OCI-LY3 (cell line): ENCODE results near the gene SRGAP1.

Experiments
- H2AFZ ChIP-seq: fragments of 200-600, 300-600 bp; shearing (Covaris generic); 2 replicates; pipeline ENCODE4 v1.6.0; 2014; ENCODE audit warnings: antibody characterized with exemption, low read depth, low read length
- H3K27ac ChIP-seq: fragments of 200-600, 300-600 bp; sonication (generic); 2 replicates; pipeline ENCODE4 v1.5.1; 2014; ENCODE audit warnings: mild to moderate bottlenecking, low read length, moderate library complexity, mixed read lengths
- H3K27me3 ChIP-seq: fragments of 200-600, 300-600 bp; sonication (generic); 2 replicates; pipeline ENCODE4 v1.6.1; 2014; ENCODE audit warnings: low read depth, low read length, mixed read lengths
- H3K36me3 ChIP-seq: fragments of 200-600, 300-600 bp; sonication (generic); replicated peaks from 2 replicates; pipeline ENCODE3; 2014; ENCODE audit warnings: low read depth, low read length, mixed read lengths
- H3K4me1 ChIP-seq: fragments of 300-600, 200-600 bp; sonication (generic); 2 replicates; pipeline ENCODE4 v1.6.1; 2014; ENCODE audit warnings: low read length, mixed read lengths
- H3K4me2 ChIP-seq: fragments of 200-600, 300-600 bp; sonication (generic); 2 replicates; pipeline ENCODE4 v1.6.1; 2014; ENCODE audit warnings: low read length, mixed read lengths
- H3K4me3 ChIP-seq: fragments of 300-600, 200-600 bp; sonication (generic); 2 replicates; pipeline ENCODE4 v1.5.1; 2014; ENCODE audit warnings: antibody characterized with exemption, mild to moderate bottlenecking, low read length, moderate library complexity
- H3K79me2 ChIP-seq: fragments of 300-600, 200-600 bp; shearing (Covaris generic); 2 replicates; pipeline ENCODE4 v1.6.1; 2014; ENCODE audit warnings: mild to moderate bottlenecking, low read length, mixed read lengths
- H3K9ac ChIP-seq: fragments of 300-600, 200-600 bp; shearing (Covaris generic); 2 replicates; pipeline ENCODE4 v1.6.0; 2014; ENCODE audit warnings: mild to moderate bottlenecking, low read length, moderate library complexity
- H3K9me3 ChIP-seq: fragments of 200-600, 300-600 bp; shearing (Covaris generic); 2 replicates; pipeline ENCODE4 v1.6.1; 2014; ENCODE audit warnings: low read length, mixed read lengths; ENCODE audit not compliant: insufficient read depth
- H4K20me1 ChIP-seq: fragments of 200-600, 300-600 bp; sonication (generic); 2 replicates; pipeline ENCODE4 v1.6.1; 2016; ENCODE audit warnings: low read length, mixed read lengths; ENCODE audit not compliant: insufficient read depth
- EZH2phosphoT487 ChIP-seq: fragments of 200-600 bp; shearing (Covaris generic); IDR thresholded peaks from 2 replicates; pipeline ENCODE4 v1.6.1; 2018; ENCODE audit warnings: antibody characterized with exemption, mixed run types, low read depth
- TF ChIP-seq, protein P1 (sequence below): fragments of 200-600, 300-600 bp; sonication (generic); IDR thresholded peaks from 2 replicates; pipeline ENCODE4 v1.5.1; 2014; ENCODE audit warnings: antibody characterized with exemption, low read length, low read depth

The SRGAP1 gene

DNA sequence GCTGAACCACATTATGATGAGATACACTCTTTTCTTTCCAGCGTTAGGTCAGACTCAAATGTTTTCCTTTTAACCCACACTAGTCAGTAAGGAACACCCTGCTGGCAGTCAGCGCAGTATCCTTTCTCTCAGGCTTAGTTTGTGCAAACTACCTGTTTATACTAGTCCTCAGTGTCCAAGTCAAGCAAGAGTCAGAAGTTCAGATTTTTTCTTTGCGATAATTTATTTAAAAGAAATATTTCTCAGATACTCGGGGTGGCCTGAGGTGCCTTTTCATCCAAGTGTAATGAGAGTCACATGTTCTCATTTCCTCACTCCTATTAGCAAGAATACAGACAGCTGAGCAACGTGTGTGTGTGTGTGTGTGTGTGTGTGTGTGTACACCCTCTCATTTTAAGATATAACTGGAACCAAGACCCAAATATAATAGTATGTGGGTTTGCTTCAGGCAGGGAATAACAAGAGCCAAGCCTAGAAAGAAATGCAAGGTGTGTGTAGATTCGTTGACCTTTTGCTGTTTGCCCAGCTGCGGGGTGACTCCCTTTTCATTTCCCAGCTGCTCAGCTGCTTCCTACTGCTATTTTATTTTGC lies 194.9 kb downstream of the SRGAP1 start:
- Histone ChIP-seq H3K9ac (no peak overlapping the region), H3K36me3 (no peaks in the 10 kb centered on the region), H3K27me3 (no peaks in the 10 kb centered on the region), H3K27ac (no peak overlapping the region), H3K4me2 (no peak overlapping the region), H3K4me3 (no peak overlapping the region), H2AFZ (no peak overlapping the region), H3K9me3 (no peaks in the 10 kb centered on the region), H3K79me2 (no peaks in the 10 kb centered on the region), H3K4me1 (peaks cover 12% of the 10 kb centered on the region), H4K20me1 (no peaks in the 10 kb centered on the region)
- TF ChIP-seq, protein P1, sequence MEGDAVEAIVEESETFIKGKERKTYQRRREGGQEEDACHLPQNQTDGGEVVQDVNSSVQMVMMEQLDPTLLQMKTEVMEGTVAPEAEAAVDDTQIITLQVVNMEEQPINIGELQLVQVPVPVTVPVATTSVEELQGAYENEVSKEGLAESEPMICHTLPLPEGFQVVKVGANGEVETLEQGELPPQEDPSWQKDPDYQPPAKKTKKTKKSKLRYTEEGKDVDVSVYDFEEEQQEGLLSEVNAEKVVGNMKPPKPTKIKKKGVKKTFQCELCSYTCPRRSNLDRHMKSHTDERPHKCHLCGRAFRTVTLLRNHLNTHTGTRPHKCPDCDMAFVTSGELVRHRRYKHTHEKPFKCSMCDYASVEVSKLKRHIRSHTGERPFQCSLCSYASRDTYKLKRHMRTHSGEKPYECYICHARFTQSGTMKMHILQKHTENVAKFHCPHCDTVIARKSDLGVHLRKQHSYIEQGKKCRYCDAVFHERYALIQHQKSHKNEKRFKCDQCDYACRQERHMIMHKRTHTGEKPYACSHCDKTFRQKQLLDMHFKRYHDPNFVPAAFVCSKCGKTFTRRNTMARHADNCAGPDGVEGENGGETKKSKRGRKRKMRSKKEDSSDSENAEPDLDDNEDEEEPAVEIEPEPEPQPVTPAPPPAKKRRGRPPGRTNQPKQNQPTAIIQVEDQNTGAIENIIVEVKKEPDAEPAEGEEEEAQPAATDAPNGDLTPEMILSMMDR: no peak
- TF ChIP-seq EZH2phosphoT487: no peak

GRCh38 chr12:64042911-64043310 lies 198.4 kb downstream of the SRGAP1 start:
- H3K4me1 ChIP-seq: no peaks in the 10 kb centered on the region
- TF ChIP-seq, protein P1: no peak
- H3K9ac ChIP-seq: no peak overlapping the region
- no peak overlapping the region for H3K4me2 ChIP-seq
- no peak overlapping the region for H3K27ac ChIP-seq
- no peaks in the 10 kb centered on the region for H4K20me1 ChIP-seq
- H3K4me3 ChIP-seq: no peak overlapping the region
- H3K9me3 ChIP-seq: no peaks in the 10 kb centered on the region
- H3K27me3 ChIP-seq: no peaks in the 10 kb centered on the region
- no peak overlapping the region for H2AFZ ChIP-seq
- no peaks in the 10 kb centered on the region for H3K79me2 ChIP-seq
- no peaks in the 10 kb centered on the region for H3K36me3 ChIP-seq

GRCh38 chr12:64044191-64044590 lies 199.7 kb downstream of the SRGAP1 start:
- Histone ChIP-seq H3K4me3 (no peak overlapping the region), H3K9me3 (no peaks in the 10 kb centered on the region), H3K27me3 (no peaks in the 10 kb centered on the region), H2AFZ (no peak overlapping the region), H3K27ac (no peak overlapping the region), H3K36me3 (no peaks in the 10 kb centered on the region), H3K79me2 (no peaks in the 10 kb centered on the region), H4K20me1 (no peaks in the 10 kb centered on the region), H3K9ac (no peak overlapping the region), H3K4me1 (no peaks in the 10 kb centered on the region), H3K4me2 (no peak overlapping the region)
- TF ChIP-seq, protein P1: no peak
- TF ChIP-seq EZH2phosphoT487: no peak

DNA sequence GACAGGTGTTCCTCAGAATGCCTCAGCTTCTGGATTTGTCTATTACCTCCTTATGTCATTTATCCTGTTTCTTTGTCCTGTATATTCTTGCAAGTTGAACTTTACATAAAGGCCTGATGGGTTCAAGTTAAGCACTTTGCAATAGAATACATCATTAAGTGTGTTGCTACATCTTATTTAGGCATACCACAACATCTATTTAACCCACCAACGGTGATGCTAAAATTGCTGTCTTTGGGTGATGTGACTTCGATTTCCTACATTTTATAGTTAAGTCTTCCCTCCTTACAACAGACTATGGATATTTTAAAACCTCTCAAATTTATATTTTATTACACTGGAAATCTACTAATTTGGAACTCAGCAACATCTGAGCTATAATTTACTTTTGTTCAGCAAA lies 206.6 kb downstream of the SRGAP1 start:
- no peak overlapping the region for H3K4me3 ChIP-seq
- H3K4me1 ChIP-seq: no peaks in the 10 kb centered on the region
- no peak overlapping the region for H3K9ac ChIP-seq
- no peak overlapping the region for H2AFZ ChIP-seq
- H3K4me2 ChIP-seq: no peak overlapping the region
- TF ChIP-seq, protein P1: no peak
- no peak for TF ChIP-seq EZH2phosphoT487
- no peak overlapping the region for H3K27ac ChIP-seq
- H3K36me3 ChIP-seq: no peaks in the 10 kb centered on the region
- no peaks in the 10 kb centered on the region for H4K20me1 ChIP-seq
- H3K79me2 ChIP-seq: no peaks in the 10 kb centered on the region
- H3K9me3 ChIP-seq: no peaks in the 10 kb centered on the region
- no peaks in the 10 kb centered on the region for H3K27me3 ChIP-seq
